Activated naive CD8-positive, alpha-beta T cell treated with anti-CD3 and anti-CD28 coated beads, Interleukin-2, amount 50 U/mL, for 24 hours (primary cell): ENCODE data around the gene HEG1.
"Not testable (repeated sequence)": the region's sequence is repeated elsewhere in the genome, so short reads cannot be mapped to it uniquely, and the experiment has no call there.

ENCODE experiments used
- ATAC-seq: fragments of 150-1000 bp; cut with Tn5 transposase; one replicate; pipeline ENCODE4 v1.10.0; 2021
- DNase-seq: peaks from one replicate; pipeline ENCODE4 v3.0.0; 2021
- H3K27ac Mint-ChIP-seq: one replicate; pipeline ENCODE4 v1.8.0; 2021; ENCODE audit warnings: mild to moderate bottlenecking, mixed read lengths
- H3K27me3 Mint-ChIP-seq: one replicate; pipeline ENCODE4 v1.8.0; 2021; ENCODE audit warnings: mixed read lengths
- H3K36me3 Mint-ChIP-seq: one replicate; pipeline ENCODE4 v1.8.0; 2021; ENCODE audit warnings: low read depth, mixed read lengths
- H3K4me1 Mint-ChIP-seq: one replicate; pipeline ENCODE4 v1.8.0; 2021; ENCODE audit warnings: mixed read lengths
- H3K4me3 Mint-ChIP-seq: one replicate; pipeline ENCODE4 v1.8.0; 2021; ENCODE audit warnings: mild to moderate bottlenecking, moderate library complexity, mixed read lengths
- H3K9me3 Mint-ChIP-seq: one replicate; pipeline ENCODE4 v1.8.0; 2021; ENCODE audit warnings: mixed read lengths

Gene HEG1

GRCh38 chr3:124960698-124961097 lies 95.1 kb downstream of the HEG1 start:
- peaks cover 4% of the 10 kb centered on the region for H3K9me3 Mint-ChIP-seq
- H3K4me3 Mint-ChIP-seq = no peak overlapping the region
- H3K27me3 Mint-ChIP-seq = peaks cover 7% of the 10 kb centered on the region
- H3K27ac Mint-ChIP-seq = no peak overlapping the region
- no peak for DNase-seq
- no peaks in the 10 kb centered on the region for H3K36me3 Mint-ChIP-seq
- H3K4me1 Mint-ChIP-seq = no peaks in the 10 kb centered on the region
- ATAC-seq = no peak

GRCh38 chr3:124960105-124960504 lies 95.7 kb downstream of the HEG1 start:
- H3K27me3 Mint-ChIP-seq = peaks cover 7% of the 10 kb centered on the region
- ATAC-seq = no peak

DNA sequence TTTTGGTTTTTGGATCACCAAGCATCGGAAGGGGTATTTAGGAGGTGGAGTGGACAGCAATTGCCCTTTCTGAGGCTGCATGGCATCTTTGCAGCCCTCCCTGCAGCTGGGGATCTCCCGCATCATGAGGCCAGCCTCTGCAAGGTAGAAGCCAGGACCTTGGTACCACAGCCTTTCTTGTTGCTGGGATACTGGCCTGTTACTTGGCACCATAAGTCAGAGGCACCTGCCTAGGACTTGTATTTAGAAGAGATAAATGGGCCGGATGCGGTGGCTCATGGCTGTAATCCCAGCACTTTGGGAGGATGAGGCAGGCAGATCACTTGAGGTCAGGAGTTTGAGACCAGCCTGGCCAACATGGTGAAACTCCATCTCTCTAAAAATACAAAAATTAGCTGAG lies 97.8 kb downstream of the HEG1 start:
- not testable (repeated sequence) for ATAC-seq, H3K4me3 Mint-ChIP-seq, H3K36me3 Mint-ChIP-seq, DNase-seq, H3K4me1 Mint-ChIP-seq, H3K27ac Mint-ChIP-seq, H3K27me3 Mint-ChIP-seq, H3K9me3 Mint-ChIP-seq

More at GRCh38 chr3:124960105-124960504, 95.7 kb downstream of the HEG1 start:
- Mint-ChIP-seq H3K4me3 (no peak overlapping the region), H3K4me1 (no peaks in the 10 kb centered on the region), H3K36me3 (no peaks in the 10 kb centered on the region), H3K27ac (no peak overlapping the region), H3K9me3 (peaks cover 4% of the 10 kb centered on the region)
- DNase-seq = no peak

- Mint-ChIP-seq H3K4me1 (no peaks in the 10 kb centered on the region), H3K9me3 (peaks cover 4% of the 10 kb centered on the region), H3K27me3 (peaks cover 6% of the 10 kb centered on the region), H3K4me3 (no peak overlapping the region), H3K27ac (no peak overlapping the region), H3K36me3 (no peaks in the 10 kb centered on the region)
- DNase-seq (no peak), ATAC-seq (no peak)
Observed at GRCh38 chr3:124952282-124952855, 103.4 kb downstream of the HEG1 start.

DNA sequence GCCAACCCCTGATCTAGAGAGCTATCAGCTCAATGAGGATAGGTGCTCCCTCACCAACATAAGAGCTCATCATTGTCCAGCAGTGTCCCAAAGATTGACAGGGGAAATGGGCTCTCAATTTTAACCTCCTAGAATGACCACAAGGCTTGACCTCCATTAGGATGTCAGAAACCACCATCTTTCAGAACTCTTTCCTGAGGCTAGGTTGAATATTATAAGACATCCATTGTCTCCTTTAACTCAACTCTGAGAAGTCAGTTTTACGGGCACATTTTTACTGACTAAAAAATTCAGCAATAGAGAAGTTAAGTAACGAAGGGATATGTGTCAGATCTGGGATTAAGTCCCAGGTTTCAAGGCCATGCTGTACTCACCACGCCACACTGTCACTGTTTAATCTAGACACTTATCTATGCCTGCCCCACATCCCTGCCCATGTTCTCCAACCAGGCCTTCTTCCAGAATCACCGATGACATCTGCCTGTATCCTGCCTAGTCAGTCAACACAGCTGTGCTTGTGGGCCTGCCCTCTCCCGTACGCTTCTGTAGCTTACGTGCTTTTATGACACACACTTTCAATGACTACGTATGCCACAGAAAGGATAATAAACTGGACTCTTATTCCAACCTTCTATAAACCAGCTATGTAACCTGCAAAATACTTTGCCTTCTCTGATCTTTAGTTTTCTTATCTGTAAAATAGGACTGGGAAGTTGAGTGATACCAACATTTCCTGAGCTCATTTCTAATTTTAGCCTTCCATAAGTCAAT lies 104.1 kb downstream of the HEG1 start:
- ATAC-seq (no peak), DNase-seq (no peak)
- no peak overlapping the region for H3K27ac Mint-ChIP-seq
- H3K4me3 Mint-ChIP-seq = no peak overlapping the region
- H3K27me3 Mint-ChIP-seq = peaks cover 2% of the 10 kb centered on the region
- H3K4me1 Mint-ChIP-seq = no peaks in the 10 kb centered on the region
- peaks cover under 1% of the 10 kb centered on the region for H3K9me3 Mint-ChIP-seq
- H3K36me3 Mint-ChIP-seq = no peaks in the 10 kb centered on the region

GRCh38 chr3:124950026-124950425 lies 105.8 kb downstream of the HEG1 start:
- Mint-ChIP-seq H3K4me3 (no peak overlapping the region), H3K27ac (no peak overlapping the region), H3K9me3 (no peaks in the 10 kb centered on the region), H3K4me1 (no peaks in the 10 kb centered on the region), H3K36me3 (no peaks in the 10 kb centered on the region), H3K27me3 (peaks cover 4% of the 10 kb centered on the region)
- ATAC-seq (no peak), DNase-seq (no peak)

- no peak overlapping the region for H3K27ac Mint-ChIP-seq
- no peaks in the 10 kb centered on the region for H3K4me1 Mint-ChIP-seq
- H3K9me3 Mint-ChIP-seq = no peaks in the 10 kb centered on the region
- H3K4me3 Mint-ChIP-seq = no peak overlapping the region
- no peaks in the 10 kb centered on the region for H3K36me3 Mint-ChIP-seq
- peaks cover 3% of the 10 kb centered on the region for H3K27me3 Mint-ChIP-seq
- ATAC-seq (no peak), DNase-seq (no peak)
Observed at GRCh38 chr3:124942613-124943012, 113.2 kb downstream of the HEG1 start.

GRCh38 chr3:124941771-124942170 lies 114.0 kb downstream of the HEG1 start:
- Mint-ChIP-seq H3K4me3 (no peak overlapping the region), H3K9me3 (no peaks in the 10 kb centered on the region), H3K27ac (no peak overlapping the region), H3K27me3 (peaks cover 6% of the 10 kb centered on the region), H3K4me1 (no peaks in the 10 kb centered on the region), H3K36me3 (no peaks in the 10 kb centered on the region)
- ATAC-seq (no peak), DNase-seq (no peak)

DNA sequence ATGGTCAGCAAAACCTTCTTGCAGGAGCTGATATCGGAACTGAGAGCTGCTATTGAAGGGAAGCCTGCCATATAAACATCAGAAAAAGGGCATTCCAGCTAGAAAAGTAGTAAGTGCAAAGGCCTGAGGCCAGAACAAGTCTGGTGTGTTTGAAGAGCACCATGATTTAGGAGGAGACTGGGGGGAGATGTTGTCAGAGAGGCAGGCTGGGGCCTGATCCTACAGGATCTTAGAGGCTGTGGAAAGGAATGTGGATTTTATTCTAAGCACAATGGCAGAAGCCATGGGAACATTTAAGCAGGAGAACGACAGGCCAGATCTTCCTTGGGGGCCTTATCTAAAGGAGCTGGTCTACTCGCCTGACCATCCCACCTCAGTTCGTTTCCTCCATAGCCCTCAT lies 116.1 kb downstream of the HEG1 start:
- DNase-seq = no peak
- no peak overlapping the region for H3K27ac Mint-ChIP-seq
- H3K4me1 Mint-ChIP-seq = no peaks in the 10 kb centered on the region
- H3K9me3 Mint-ChIP-seq = no peaks in the 10 kb centered on the region
- H3K27me3 Mint-ChIP-seq = peaks cover 3% of the 10 kb centered on the region
- ATAC-seq = no peak
- H3K36me3 Mint-ChIP-seq = no peaks in the 10 kb centered on the region
- H3K4me3 Mint-ChIP-seq = no peak overlapping the region

- Mint-ChIP-seq H3K36me3 (no peaks in the 10 kb centered on the region), H3K9me3 (no peaks in the 10 kb centered on the region), H3K27me3 (peaks cover 3% of the 10 kb centered on the region), H3K4me1 (no peaks in the 10 kb centered on the region), H3K27ac (no peak overlapping the region), H3K4me3 (no peak overlapping the region)
- DNase-seq (no peak), ATAC-seq (no peak)
Observed at GRCh38 chr3:124938896-124939295, 116.9 kb downstream of the HEG1 start.

DNA sequence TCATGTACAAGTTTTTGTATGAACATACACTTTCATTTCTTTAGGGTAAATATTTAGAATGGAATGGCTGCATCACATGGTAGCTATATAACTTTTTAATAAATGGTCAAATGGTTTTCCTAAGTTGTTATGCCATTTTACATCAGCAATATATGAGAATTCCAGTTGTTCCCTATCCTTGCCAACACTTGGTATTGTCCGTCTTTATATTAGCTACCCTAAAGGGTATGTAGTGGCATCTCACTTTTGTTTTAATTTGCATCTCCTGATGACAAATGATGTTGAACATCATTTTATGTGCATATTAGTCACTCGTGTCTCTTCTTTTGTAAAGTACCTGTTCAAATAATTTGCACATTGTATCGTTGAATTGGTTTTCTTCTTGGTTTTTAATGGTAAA lies 118.7 kb downstream of the HEG1 start:
- Mint-ChIP-seq H3K27ac (no peak overlapping the region), H3K4me3 (no peak overlapping the region), H3K27me3 (peaks cover 5% of the 10 kb centered on the region), H3K9me3 (no peaks in the 10 kb centered on the region), H3K4me1 (no peaks in the 10 kb centered on the region), H3K36me3 (no peaks in the 10 kb centered on the region)
- DNase-seq (no peak), ATAC-seq (no peak)

DNA sequence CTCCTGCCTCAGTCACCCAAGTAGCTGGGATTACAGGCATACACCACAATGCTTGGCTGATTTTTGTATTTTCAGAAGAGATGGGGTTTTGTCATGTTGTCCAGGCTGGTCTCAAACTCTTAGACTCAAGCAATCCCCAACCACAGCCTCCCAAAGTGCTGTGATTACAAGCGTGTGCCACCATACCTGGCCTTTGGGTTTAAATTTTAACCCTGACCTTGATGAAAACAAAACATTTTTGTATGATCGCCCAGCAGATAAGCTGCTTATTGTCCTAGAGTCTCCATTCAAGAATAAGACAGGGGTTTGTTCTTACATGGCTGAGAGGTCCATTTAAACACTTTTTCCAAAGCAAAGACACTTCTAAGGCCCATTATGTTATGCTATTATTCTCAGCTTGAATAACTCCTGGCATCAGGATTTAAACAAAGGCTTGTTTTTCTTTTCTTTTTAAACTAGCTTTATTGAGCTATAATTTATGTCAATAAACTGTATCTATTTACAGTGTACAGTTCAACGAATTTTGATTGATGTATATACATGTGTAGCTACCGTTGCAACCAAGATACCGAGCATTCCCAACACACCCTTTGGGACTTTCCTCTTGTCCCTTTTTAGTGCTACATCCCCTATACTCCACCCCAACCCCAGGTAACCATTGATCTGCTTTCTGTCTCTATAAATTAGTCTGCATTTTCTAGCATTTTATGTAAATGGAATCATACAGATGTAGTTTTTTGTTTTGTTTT lies 119.8 kb downstream of the HEG1 start:
- no peak for DNase-seq
- no peak for ATAC-seq
- no peak overlapping the region for H3K4me3 Mint-ChIP-seq
- H3K27me3 Mint-ChIP-seq = peaks cover 5% of the 10 kb centered on the region
- H3K9me3 Mint-ChIP-seq = no peaks in the 10 kb centered on the region
- no peak overlapping the region for H3K27ac Mint-ChIP-seq
- no peaks in the 10 kb centered on the region for H3K36me3 Mint-ChIP-seq
- no peaks in the 10 kb centered on the region for H3K4me1 Mint-ChIP-seq

DNA sequence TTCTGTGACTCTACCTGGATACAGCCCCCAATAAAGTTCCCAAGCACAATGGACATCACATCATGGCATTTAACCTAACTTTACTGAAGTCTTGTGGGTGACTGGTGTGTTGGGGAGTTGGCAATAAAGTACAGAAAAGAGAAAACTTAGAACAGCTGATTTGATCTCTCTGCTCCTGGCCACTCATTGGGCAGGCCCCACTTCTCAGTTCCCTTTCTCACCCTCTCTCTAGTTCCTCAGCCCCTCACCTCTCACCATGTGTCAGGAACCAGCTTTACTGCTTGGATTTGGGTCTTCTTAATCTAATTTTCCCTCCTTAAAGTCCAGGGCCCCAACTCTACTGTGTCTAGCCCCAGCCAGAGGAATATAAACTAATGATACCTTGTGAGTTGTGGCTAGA lies 120.5 kb downstream of the HEG1 start:
- Mint-ChIP-seq H3K9me3 (no peaks in the 10 kb centered on the region), H3K27ac (no peak overlapping the region), H3K36me3 (no peaks in the 10 kb centered on the region), H3K27me3 (peaks cover 8% of the 10 kb centered on the region), H3K4me3 (no peak overlapping the region), H3K4me1 (no peaks in the 10 kb centered on the region)
- ATAC-seq = no peak
- no peak for DNase-seq

DNA sequence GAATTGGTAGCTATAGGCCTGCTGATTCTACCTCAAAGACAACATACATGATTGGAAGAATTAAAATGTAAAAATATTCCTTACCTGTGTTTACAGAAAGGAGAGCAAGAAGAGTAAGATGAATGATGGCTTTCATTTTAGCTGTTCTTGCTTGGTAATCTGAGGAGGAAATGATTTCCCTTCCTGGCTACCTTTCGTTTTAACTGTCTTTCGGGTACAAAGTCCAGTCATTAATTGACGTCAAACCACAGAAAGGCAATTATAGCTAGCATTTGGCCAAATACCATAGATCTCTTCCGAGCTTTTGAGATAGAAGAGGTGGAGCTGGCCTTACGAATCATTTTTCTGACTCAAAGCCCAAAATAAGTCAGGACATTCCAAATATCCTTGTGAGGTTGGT lies 121.2 kb downstream of the HEG1 start, which contains the start of gene MUC13:
MUC13 (minus strand) TSS at position 175 of the 400 bp plus-strand sequence; CDS start at position 136, 39 bp downstream.
- DNase-seq (no peak), ATAC-seq (no peak)
- no peak within 1 kb of the TSS for H3K4me3 Mint-ChIP-seq
- H3K27ac Mint-ChIP-seq = no peak within 1 kb of the TSS
- no peaks in the 10 kb centered on the region for H3K4me1 Mint-ChIP-seq
- H3K27me3 Mint-ChIP-seq = peaks cover 12% of the 10 kb centered on the region
- H3K36me3 Mint-ChIP-seq = no peaks in the 10 kb centered on the region
- no peaks in the 10 kb centered on the region for H3K9me3 Mint-ChIP-seq
